ENCODE measurements around the gene DNAJB2.
A peak's percentile ranks its signal among the peaks of the same experiment; 100 is the strongest.

Gene DNAJB2

GRCh38 chr2:219279151-219279915, at the start of gene DNAJB2:
Gene DNAJB2, plus strand, starts transcription at chr2:219279366. Its CDS starts 468 bp downstream, at chr2:219279834.
- peak; percentile 95 to 98 (median 98) for DNase-seq

GRCh38 chr2:219230059-219230540, 49.1 kb upstream of the DNAJB2 start:
- peak in 3 of 6 experiments; percentile 37 to 60 (median 53) for DNase-seq

GRCh38 chr2:219234331-219234730, 44.8 kb upstream of the DNAJB2 start:
- no peak for DNase-seq

- no peak for DNase-seq
These were observed 35.8 kb upstream of the DNAJB2 start for GRCh38 chr2:219243291-219243761.

DNA sequence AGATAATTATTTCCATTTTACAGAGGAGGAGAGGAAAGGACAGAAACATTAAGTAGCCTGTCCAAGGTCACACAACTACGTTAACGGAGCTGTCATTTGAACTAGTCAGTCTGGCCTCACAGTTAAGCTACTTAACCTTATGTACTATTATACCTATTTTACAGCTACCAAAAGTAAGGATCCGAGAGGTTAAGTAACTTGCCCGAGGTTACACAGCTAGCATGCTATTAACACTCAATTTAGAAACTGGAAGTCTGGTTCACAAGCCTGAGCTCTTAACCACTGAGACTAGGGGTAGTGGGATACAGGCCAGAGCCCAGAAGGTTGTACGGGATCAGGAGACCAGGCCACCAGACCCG, 34.4 kb upstream of the DNAJB2 start:
- no peak for DNase-seq

DNA sequence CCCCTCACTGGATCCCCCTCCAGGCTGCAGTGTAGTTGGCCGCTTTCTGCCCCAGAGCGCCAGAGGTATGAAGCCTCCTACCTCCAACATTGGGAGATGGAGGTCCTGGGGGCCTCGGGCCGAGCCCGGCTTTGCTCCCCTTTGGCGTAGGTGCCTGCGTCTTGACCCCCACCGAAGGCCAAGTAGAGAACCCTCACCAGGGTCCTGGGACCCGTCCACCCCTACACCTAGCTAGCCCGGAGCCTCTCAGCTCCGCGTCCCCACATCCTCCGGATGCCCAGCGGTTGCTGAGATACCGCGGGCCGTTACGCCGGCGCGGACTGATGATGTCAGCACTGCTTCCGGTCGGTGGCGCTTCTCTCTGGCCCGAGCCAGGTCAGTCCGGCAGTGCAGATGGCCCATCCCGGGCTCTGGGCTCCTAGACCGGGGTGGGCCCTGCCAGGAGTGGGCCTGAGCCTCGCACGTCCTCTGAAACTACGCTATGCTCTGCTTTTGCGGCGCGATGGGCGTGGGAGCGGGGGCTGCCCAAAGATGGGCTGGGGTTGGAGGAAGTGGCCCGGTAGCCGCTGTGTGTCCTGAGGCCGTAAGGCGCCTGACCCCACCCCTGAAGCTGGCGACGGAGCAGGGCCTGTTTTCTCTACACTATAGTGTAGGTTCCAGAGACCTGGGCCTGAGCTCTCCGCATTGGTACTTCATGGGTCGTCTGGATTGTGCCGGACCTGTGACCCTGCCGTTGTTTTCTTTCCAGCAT, 33.8 kb upstream of the DNAJB2 start, which contains the start of the genes GLB1L and STK16:
Gene GLB1L (minus strand): TSS at position 297 of the 751 bp plus-strand sequence. CDS start 1,871 bp downstream, outside the sequence.
Gene STK16 (plus strand): TSS at position 332 of the 751 bp plus-strand sequence. CDS start 521 bp downstream, outside the sequence.
- DNase-seq = peak; percentile 67 to 89 (median 76)

GRCh38 chr2:219245899-219246230, 33.3 kb upstream of the DNAJB2 start:
- peak in 1 of 6 experiments; percentile 31 for DNase-seq

GRCh38 chr2:219246559-219246958, 32.6 kb upstream of the DNAJB2 start:
- no peak for DNase-seq

GRCh38 chr2:219247678-219248642, 31.2 kb upstream of the DNAJB2 start:
- DNase-seq = peak; percentile 25 to 82 (median 57)

DNA sequence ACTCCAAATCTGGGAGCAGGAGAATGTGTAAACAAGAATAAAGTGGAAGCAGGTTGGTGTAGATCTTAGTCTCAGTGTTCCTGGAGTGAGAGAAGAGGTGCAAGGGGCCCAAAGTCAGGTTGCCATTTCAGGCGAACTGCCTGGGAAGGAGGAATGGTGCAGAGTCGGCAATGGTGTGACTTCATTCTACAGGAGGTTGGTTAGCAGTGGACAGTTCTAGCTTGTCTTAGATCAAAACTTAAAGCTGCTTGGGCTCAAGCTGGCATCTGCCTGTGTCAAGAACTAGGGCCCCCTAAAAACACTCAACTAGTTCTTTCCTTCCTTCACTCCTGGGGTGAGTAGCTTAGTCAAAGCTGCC, 30.3 kb upstream of the DNAJB2 start:
- DNase-seq = no peak

DNA sequence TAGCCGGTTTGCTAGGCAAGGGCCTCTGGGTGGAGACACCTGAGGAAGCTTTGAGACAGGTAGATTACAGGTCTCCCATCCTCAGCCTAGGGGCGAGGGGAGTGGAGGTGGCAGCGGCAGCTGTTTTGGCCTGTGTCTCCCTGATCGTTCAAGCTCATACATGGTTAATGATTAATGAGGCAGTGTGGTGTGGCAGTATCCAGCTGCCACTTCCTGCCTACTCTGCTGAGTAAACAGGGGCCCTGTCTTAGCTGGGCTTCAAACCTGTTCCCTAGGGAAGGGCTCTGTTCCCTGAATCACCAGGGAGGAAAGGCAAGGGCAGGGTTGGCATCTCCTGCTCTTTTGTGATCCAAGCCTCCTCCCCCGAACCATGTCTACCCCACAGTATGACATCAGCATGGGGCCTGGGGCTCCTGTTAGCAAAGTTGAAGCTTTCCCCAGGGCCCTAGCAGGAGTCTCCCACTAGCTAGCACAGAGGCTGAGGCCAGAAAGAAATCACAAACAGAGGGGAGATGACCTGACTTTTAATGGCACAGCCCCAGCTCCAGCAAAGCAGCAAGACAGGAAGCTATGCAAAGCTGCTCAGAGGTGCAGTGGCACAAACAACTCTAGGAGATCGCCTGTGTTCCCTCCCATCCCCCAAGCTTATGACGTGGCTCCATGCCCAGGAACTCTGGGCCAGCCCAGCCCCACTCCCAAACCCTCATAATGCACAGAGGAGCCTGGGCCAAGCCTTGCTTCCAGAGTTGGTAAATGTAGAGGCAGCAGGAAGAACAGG, 29.8 kb upstream of the DNAJB2 start:
- peak in 5 of 6 experiments; percentile 32 to 50 (median 41) for DNase-seq

GRCh38 chr2:219250049-219250781, 29.0 kb upstream of the DNAJB2 start:
- DNase-seq = peak in 1 of 6 experiments; percentile 39

DNA sequence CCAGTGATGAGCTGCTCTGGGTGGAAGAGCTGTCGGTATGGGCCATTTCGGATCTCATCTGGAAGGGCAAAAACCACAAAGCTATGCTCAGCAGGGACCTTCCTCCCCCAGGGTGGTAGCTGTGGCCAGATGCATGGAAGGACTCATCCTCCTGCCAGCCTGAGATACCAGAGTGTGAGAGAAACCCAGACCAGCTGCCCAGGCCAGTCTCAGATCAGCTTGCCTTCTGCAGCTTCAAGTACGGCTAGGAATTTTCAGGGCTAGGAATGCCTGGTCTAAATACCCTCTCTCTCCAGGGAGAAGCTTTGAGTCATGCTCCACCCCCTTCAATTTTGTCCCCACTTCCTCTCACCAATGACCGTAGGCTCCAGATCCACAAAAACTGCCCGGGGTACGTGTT, 27.5 kb upstream of the DNAJB2 start:
- no peak for DNase-seq

- DNase-seq = no peak
These were observed 27.1 kb upstream of the DNAJB2 start for GRCh38 chr2:219252084-219252483.

- peak in 3 of 6 experiments; percentile 18 to 40 (median 32) for DNase-seq
These were observed 26.6 kb upstream of the DNAJB2 start for GRCh38 chr2:219252570-219252899.

DNA sequence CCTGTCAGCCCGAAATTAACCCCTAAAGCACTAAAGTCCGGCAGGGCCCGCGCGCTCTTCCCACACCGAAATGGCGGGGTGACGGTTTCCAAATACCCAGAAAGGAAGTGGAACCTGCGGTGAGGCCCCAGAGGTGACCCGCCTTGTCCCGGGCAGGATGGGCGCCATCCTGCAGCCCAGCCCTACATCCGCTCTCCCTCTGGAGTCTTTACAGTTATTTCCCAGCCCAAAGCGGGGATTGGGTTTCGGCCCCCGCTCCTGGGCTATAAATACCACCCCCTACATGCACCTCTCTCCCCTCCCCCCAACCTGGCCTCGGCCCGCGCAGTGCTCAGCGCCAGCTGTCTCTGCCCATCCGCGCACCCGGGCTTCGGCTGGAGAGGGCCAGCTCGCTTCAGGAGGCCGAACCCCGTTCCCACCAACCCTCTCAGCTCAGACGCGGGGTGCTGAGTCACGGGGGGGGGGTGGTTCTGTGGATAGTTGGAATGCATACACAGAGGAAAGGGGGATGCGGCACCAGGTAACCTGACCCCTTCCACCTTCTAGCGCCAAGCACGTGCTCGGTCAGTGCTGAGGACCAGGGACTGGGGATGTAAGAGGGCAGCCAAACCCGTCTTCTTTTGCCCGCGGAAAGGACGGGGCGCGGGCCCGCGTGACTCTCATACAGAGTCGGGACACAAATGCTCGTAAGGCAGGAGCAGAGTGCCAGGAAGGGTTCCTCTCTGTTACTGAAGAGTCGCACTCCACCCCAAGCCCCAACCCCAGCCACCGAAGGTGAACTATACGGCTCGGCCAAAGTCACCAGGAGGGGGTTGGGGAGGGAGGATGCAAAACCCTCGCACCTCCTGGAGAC, 26.0 kb upstream of the DNAJB2 start, which contains the start of gene TUBA4B:
Gene TUBA4B (plus strand): TSS at position 344 of the 853 bp plus-strand sequence. CDS start 165 bp downstream, at position 509.
- DNase-seq = peak in 5 of 6 experiments; percentile 20 to 64 (median 46)

- DNase-seq = peak; percentile 85 to 93 (median 92)
These were observed 25.2 kb upstream of the DNAJB2 start, which contains the start of gene TUBA4A for GRCh38 chr2:219253753-219254589. Gene TUBA4A, minus strand, starts transcription at chr2:219253918. Its CDS starts 60 bp downstream, at chr2:219253858.

- peak in 5 of 6 experiments; percentile 38 to 87 (median 75) for DNase-seq
These were observed 24.5 kb upstream of the DNAJB2 start for GRCh38 chr2:219254590-219255201.
